Measurements from ENCODE around the gene RNF112. TPM values are rescaled to one million over a fixed set of nuclear protein-coding genes. Genes with fewer than 3 reads are reported as not detected.
A peak's percentile ranks its signal among the peaks of the same experiment; 100 is the strongest.

The RNF112 gene
- total RNA-seq, 2 experiments from 2014 or later = 1.4 to 1.5 TPM

GRCh38 chr17:19369846-19370492, 41.1 kb upstream of the RNF112 start:
- no peaks in the 10 kb centered on the region for H3K27me3 Mint-ChIP-seq
- Histone ChIP-seq H3K9me3 (ENCODE audit: control insufficient read depth in 1 of 2, insufficient read depth in 1 of 2, low read length in 2 of 2) (peaks cover 0 to 4% of the 10 kb centered on the region in 2 experiments), H3K27me3 (ENCODE audit: control insufficient read depth in 1 of 2, insufficient read depth in 2 of 2, low read length in 2 of 2) (no peaks in the 10 kb centered on the region), H3K4me3 (ENCODE audit: low read length) (peak overlapping the region; percentile 4), H3K4me1 (ENCODE audit: insufficient read depth, low read length) (peaks cover 52% of the 10 kb centered on the region), H3K36me3 (ENCODE audit: insufficient read depth, low read length) (no peaks in the 10 kb centered on the region), H3K27ac (ENCODE audit: low read depth in 1 of 2, low read length in 2 of 2) (peak overlapping the region; percentile 7 to 66)
- intact Hi-C loops (cut with DNase I, micrococcal nuclease) = loop anchor here in 1 of 2 experiments (10.0 kb wide), 1 partner anchor 365 kb away; the partner anchor contains the start of gene FAM83G
- no peak for TF ChIP-seq CTCF (IDR thresholded peaks at IDR 0.05)
- no peaks in the 10 kb centered on the region for H3K9me3 Mint-ChIP-seq
- H3K36me3 Mint-ChIP-seq (ENCODE audit: low read depth) = no peaks in the 10 kb centered on the region
- peak; percentile 83 for ATAC-seq (ENCODE audit: poor library complexity)
- ChIA-PET POLR2A (interaction anchor here (0.7 to 2.9 kb wide), 2 partner anchors 8 to 55 kb away, joined by 3 to 17 read pairs; partner anchors contain the start of gene MAPK7), CTCF (interaction anchor here (0.9 kb wide), 1 partner anchor 409 kb away, joined by 3 read pairs; no protein-coding TSS in a partner anchor)
- peak in 8 of 14 experiments; percentile 7 to 85 (median 32) for DNase-seq
- H3K27ac Mint-ChIP-seq = peak overlapping the region; percentile 81
- peaks cover 35% of the 10 kb centered on the region for H3K4me1 Mint-ChIP-seq (ENCODE audit: low read depth)
- H3K4me3 Mint-ChIP-seq = peak overlapping the region; percentile 45

GRCh38 chr17:19370493-19370960, 40.5 kb upstream of the RNF112 start:
- no peak for TF ChIP-seq CTCF (IDR thresholded peaks at IDR 0.05)
- Histone ChIP-seq H3K4me1 (ENCODE audit: insufficient read depth, low read length) (peaks cover 52% of the 10 kb centered on the region), H3K36me3 (ENCODE audit: insufficient read depth, low read length) (no peaks in the 10 kb centered on the region), H3K27me3 (ENCODE audit: control insufficient read depth in 1 of 2, insufficient read depth in 2 of 2, low read length in 2 of 2) (no peaks in the 10 kb centered on the region), H3K27ac (ENCODE audit: low read depth in 1 of 2, low read length in 2 of 2) (peak overlapping the region; percentile 7 to 66), H3K9me3 (ENCODE audit: control insufficient read depth in 1 of 2, insufficient read depth in 1 of 2, low read length in 2 of 2) (peaks cover 0 to 4% of the 10 kb centered on the region in 2 experiments), H3K4me3 (ENCODE audit: low read length) (peak overlapping the region; percentile 4)
- DNase-seq (peak in 2 of 14 experiments; percentile 36 to 63), ATAC-seq (ENCODE audit: poor library complexity) (peak; percentile 28)
- Mint-ChIP-seq H3K27ac (peak overlapping the region; percentile 81), H3K9me3 (no peaks in the 10 kb centered on the region), H3K36me3 (ENCODE audit: low read depth) (no peaks in the 10 kb centered on the region), H3K27me3 (no peaks in the 10 kb centered on the region), H3K4me3 (peak overlapping the region; percentile 45), H3K4me1 (ENCODE audit: low read depth) (peaks cover 35% of the 10 kb centered on the region)
- intact Hi-C loops (cut with DNase I, micrococcal nuclease) = no loop called here
- CTCF ChIA-PET = interaction anchor here (0.9 kb wide), 1 partner anchor 409 kb away, joined by 3 read pairs; no protein-coding TSS in a partner anchor
- POLR2A ChIA-PET = interaction anchor here (2.9 kb wide), 1 partner anchor 7 kb away, joined by 17 read pairs; the partner anchor contains the start of gene MAPK7

GRCh38 chr17:19371259-19372010, 39.6 kb upstream of the RNF112 start:
- H3K36me3 Mint-ChIP-seq (ENCODE audit: low read depth) = no peaks in the 10 kb centered on the region
- Histone ChIP-seq H3K27ac (ENCODE audit: low read depth in 1 of 2, low read length in 2 of 2) (peak overlapping the region in 1 of 2 donors; percentile 66), H3K27me3 (ENCODE audit: control insufficient read depth in 1 of 2, insufficient read depth in 2 of 2, low read length in 2 of 2) (no peaks in the 10 kb centered on the region), H3K4me3 (ENCODE audit: low read length) (no peak overlapping the region), H3K4me1 (ENCODE audit: insufficient read depth, low read length) (peaks cover 56% of the 10 kb centered on the region), H3K9me3 (ENCODE audit: control insufficient read depth in 1 of 2, insufficient read depth in 1 of 2, low read length in 2 of 2) (no peaks in the 10 kb centered on the region), H3K36me3 (ENCODE audit: insufficient read depth, low read length) (no peaks in the 10 kb centered on the region)
- H3K27me3 Mint-ChIP-seq = no peaks in the 10 kb centered on the region
- H3K27ac Mint-ChIP-seq = peak overlapping the region; percentile 74
- ATAC-seq (ENCODE audit: poor library complexity) (no peak), DNase-seq (peak in 2 of 14 experiments; percentile 32 to 45)
- H3K4me3 Mint-ChIP-seq = peak overlapping the region; percentile 27
- ChIA-PET CTCF (interaction anchor here (1.9 kb wide), 1 partner anchor 8 kb away, joined by 5 read pairs; the partner anchor contains the start of gene B9D1), POLR2A (no interaction called here)
- intact Hi-C loops (cut with DNase I, micrococcal nuclease) = no loop called here
- H3K9me3 Mint-ChIP-seq = no peaks in the 10 kb centered on the region
- H3K4me1 Mint-ChIP-seq (ENCODE audit: low read depth) = peaks cover 35% of the 10 kb centered on the region
- no peak for TF ChIP-seq CTCF (IDR thresholded peaks at IDR 0.05)
